Calu3 (cell line): ENCODE results near the gene FRY. TPM values are rescaled to one million over a fixed set of nuclear protein-coding genes. Genes with fewer than 3 reads are reported as not detected.
A peak's percentile ranks its signal among the peaks of the same experiment; 100 is the strongest.

Experiments
- BruUV-seq: library from RNA; stranded (reverse); fragments of 400-500 nt; replicated peaks from 2 replicates; lab custom pipeline; 2021; lab: Mats Ljungman, UMichigan
- CTCF ChIA-PET: fragments of 300-600 bp; sonication (Branson Sonifier 250); formaldehyde crosslinking; loops from one replicate; lab custom pipeline; 2022; ENCODE audit warnings: antibody characterized with exemption; lab: Charles Lee
- DNase-seq: peaks from one replicate; pipeline ENCODE4 v3.0.0; 2022
- H3K27ac Mint-ChIP-seq: one replicate; pipeline ENCODE4 v1.8.0; 2022; ENCODE audit warnings: mixed read lengths; ENCODE audit not compliant: unreplicated experiment
- H3K27me3 Mint-ChIP-seq: one replicate; pipeline ENCODE4 v1.8.0; 2022; ENCODE audit warnings: mixed read lengths; ENCODE audit not compliant: unreplicated experiment
- H3K36me3 Mint-ChIP-seq: one replicate; pipeline ENCODE4 v1.8.0; 2022; ENCODE audit warnings: mild to moderate bottlenecking, moderate library complexity, mixed read lengths; ENCODE audit not compliant: insufficient read depth, unreplicated experiment
- H3K4me1 Mint-ChIP-seq: one replicate; pipeline ENCODE4 v1.8.0; 2022; ENCODE audit warnings: mild to moderate bottlenecking, low read depth, mixed read lengths; ENCODE audit not compliant: unreplicated experiment
- H3K4me3 Mint-ChIP-seq: one replicate; pipeline ENCODE4 v1.8.0; 2022; ENCODE audit warnings: mild to moderate bottlenecking, low read depth, moderate library complexity, mixed read lengths; ENCODE audit not compliant: unreplicated experiment
- H3K9me3 Mint-ChIP-seq: one replicate; pipeline ENCODE4 v1.8.0; 2022; ENCODE audit warnings: low read depth, mixed read lengths; ENCODE audit not compliant: unreplicated experiment
- intact Hi-C: fragments of 100-400 bp; cut with micrococcal nuclease; formaldehyde crosslinking; loops from one replicate; pipeline ENCODE4 v1.10.0; 2022; ENCODE audit not compliant: unreplicated experiment
- total RNA-seq: library from RNA; stranded (reverse); gene quantifications from 2 replicates; pipeline ENCODE4 v1.2.3, GENCODE V29; 2022
- TF ChIP-seq, protein P1 (sequence below): fragments of 200-600 bp; IDR thresholded peaks from one replicate; pipeline ENCODE4 v1.8.0; 2022; ENCODE audit warnings: antibody characterized with exemption; ENCODE audit not compliant: unreplicated experiment

The FRY gene
- total RNA-seq, 1 experiment from 2014 or later, result 6.2 TPM

DNA sequence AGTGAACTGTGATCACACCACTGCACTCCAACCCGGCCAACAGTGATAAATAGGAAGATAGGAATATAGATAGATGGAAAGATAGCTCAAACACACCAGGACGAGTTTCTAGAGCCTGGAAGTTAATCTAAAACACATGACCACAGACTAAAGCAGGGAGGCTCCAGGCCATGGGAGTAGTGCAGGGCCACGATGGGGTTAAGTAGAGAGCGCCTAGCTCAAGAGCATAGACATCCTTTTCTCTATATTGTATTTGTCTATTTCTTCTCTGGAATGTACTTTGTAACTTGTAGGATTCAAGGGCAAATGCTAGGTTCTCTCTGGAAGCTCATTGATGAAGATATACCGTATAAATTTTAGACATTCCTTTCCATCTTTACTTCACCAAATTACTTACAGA, 214.0 kb downstream of the FRY start:
- no peak for DNase-seq
- H3K4me1 Mint-ChIP-seq, result peaks cover 8% of the 10 kb centered on the region
- intact Hi-C loops, result no loop called here
- no peaks in the 10 kb centered on the region for H3K27me3 Mint-ChIP-seq
- H3K27ac Mint-ChIP-seq, result no peak overlapping the region
- no TSS peak for BruUV-seq
- no peak overlapping the region for H3K4me3 Mint-ChIP-seq
- no peaks in the 10 kb centered on the region for H3K9me3 Mint-ChIP-seq
- no peaks in the 10 kb centered on the region for H3K36me3 Mint-ChIP-seq
- CTCF ChIA-PET, result interaction anchor here (2.5 kb wide), 1 partner anchor 336 kb away, joined by 6 read pairs; no protein-coding TSS in a partner anchor
- TF ChIP-seq, protein P1, sequence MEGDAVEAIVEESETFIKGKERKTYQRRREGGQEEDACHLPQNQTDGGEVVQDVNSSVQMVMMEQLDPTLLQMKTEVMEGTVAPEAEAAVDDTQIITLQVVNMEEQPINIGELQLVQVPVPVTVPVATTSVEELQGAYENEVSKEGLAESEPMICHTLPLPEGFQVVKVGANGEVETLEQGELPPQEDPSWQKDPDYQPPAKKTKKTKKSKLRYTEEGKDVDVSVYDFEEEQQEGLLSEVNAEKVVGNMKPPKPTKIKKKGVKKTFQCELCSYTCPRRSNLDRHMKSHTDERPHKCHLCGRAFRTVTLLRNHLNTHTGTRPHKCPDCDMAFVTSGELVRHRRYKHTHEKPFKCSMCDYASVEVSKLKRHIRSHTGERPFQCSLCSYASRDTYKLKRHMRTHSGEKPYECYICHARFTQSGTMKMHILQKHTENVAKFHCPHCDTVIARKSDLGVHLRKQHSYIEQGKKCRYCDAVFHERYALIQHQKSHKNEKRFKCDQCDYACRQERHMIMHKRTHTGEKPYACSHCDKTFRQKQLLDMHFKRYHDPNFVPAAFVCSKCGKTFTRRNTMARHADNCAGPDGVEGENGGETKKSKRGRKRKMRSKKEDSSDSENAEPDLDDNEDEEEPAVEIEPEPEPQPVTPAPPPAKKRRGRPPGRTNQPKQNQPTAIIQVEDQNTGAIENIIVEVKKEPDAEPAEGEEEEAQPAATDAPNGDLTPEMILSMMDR, result no peak

DNA sequence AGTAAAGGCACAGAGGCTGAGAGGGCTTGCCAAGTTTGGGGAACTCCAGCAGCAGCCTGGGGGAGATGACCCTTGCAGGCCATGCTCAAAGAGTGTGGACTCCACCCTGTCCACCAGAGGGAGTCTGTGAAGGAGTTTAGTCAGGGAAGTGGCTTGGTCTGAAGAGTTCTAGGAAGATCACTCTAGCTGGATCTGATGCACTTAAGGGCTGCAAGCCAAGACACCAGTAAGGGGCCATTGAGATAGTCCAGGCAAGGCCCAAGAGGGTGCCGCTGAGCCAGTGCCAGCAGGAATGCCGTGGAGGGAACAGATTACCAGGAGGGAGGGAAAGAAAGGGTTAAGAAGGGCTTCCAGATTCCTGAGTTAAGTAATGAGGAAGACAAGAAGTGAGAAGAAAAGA, 214.9 kb downstream of the FRY start:
- no peaks in the 10 kb centered on the region for H3K27me3 Mint-ChIP-seq
- peak; percentile 60 for DNase-seq
- intact Hi-C loops, result loop anchor here (2.0 kb wide), 1 partner anchor 64 kb away; no protein-coding TSS in a partner anchor
- no peak overlapping the region for H3K4me3 Mint-ChIP-seq
- no peaks in the 10 kb centered on the region for H3K9me3 Mint-ChIP-seq
- BruUV-seq, result no TSS peak
- CTCF ChIA-PET, result interaction anchor here (0.8 to 2.5 kb wide), 2 partner anchors 9 to 336 kb away, joined by 3 to 6 read pairs; no protein-coding TSS in a partner anchor
- no peaks in the 10 kb centered on the region for H3K36me3 Mint-ChIP-seq
- H3K4me1 Mint-ChIP-seq, result peaks cover 8% of the 10 kb centered on the region
- TF ChIP-seq, protein P1, result peak; percentile 47
- no peak overlapping the region for H3K27ac Mint-ChIP-seq

DNA sequence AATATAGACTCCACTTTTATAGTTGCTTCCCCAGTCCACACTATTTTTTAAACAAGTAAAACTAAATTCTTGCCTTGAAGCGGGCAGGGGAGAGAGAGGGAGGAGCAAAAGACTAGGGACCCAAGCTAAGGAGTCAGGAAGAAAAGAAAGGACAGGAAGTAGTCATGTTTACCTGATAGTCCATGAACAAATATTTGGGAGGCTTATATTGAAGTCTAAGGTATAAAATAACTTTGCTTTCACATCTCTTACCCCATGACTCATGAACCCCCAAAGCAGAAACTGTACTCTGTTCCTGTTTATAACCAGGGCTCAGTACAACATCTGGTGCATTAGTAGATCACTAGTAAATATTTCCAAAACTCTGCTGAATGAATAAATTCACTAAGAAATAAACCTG, 216.3 kb downstream of the FRY start:
- intact Hi-C loops, result loop anchor here (2.0 kb wide), 1 partner anchor 63 kb away; no protein-coding TSS in a partner anchor
- CTCF ChIA-PET, result no interaction called here

DNA sequence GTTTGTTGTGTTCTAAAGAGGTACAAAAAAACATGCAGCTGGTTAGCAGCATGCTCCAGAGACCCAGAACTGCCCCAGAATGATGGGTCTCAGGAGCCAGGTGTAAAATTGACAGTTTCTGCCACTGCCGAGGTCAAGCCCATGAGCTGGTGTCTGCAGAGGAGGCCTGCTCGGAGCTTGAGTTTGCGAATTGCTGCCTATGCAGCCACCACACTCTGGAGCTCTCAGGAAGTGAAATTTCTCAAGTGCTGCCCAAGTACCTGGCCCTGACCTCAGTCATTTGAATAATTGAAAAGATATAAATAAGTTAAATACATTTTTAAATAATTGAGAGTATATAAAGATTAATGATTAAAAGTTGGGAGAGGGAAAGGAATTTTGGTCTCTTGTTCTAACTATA, 217.2 kb downstream of the FRY start:
- no peaks in the 10 kb centered on the region for H3K27me3 Mint-ChIP-seq
- no peak for DNase-seq
- H3K4me3 Mint-ChIP-seq, result no peak overlapping the region
- intact Hi-C loops, result no loop called here
- BruUV-seq, result no TSS peak
- H3K27ac Mint-ChIP-seq, result no peak overlapping the region
- H3K4me1 Mint-ChIP-seq, result peaks cover 8% of the 10 kb centered on the region
- no peaks in the 10 kb centered on the region for H3K36me3 Mint-ChIP-seq
- TF ChIP-seq, protein P1, result no peak
- CTCF ChIA-PET, result no interaction called here
- H3K9me3 Mint-ChIP-seq, result no peaks in the 10 kb centered on the region

More for the DNA sequence above, 216.3 kb downstream of the FRY start:
- Mint-ChIP-seq H3K27me3 (no peaks in the 10 kb centered on the region), H3K4me1 (peaks cover 8% of the 10 kb centered on the region), H3K27ac (no peak overlapping the region), H3K4me3 (no peak overlapping the region), H3K36me3 (no peaks in the 10 kb centered on the region), H3K9me3 (no peaks in the 10 kb centered on the region)
- TF ChIP-seq, protein P1, result no peak
- BruUV-seq, result no TSS peak
- DNase-seq, result no peak
